CD4-positive, alpha-beta T cell treated with Interleukin-21 for 1 hour (primary cell): ENCODE measurements around the gene ZNF783.
"Not testable (repeated sequence)": the region's sequence is repeated elsewhere in the genome, so short reads cannot be mapped to it uniquely, and the experiment has no call there.

Experiments
- DNase-seq: peaks from one replicate; pipeline ENCODE4 v3.0.0-alpha.2; 2020

The ZNF783 gene

DNA sequence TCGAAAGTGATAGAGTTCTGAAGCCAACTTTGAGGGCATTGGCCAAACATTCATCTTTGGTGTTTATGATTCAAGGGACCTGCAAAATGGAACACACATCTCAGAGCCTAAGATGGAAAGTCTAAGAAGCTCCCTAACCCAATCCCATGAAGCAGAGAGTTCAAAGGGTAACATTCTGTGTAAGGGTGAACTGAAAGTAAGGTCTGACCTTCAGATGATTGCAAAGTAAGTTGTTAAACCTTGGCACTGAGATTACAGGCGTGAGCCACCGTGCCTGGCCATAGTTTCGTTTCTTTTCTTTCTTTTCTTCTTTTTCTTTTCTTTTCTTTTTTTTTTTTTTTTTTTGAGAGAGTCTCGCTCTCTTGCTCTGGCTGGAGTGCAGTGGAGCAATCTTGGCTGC lies 20.3 kb upstream of the ZNF783 start:
- no peak for DNase-seq

DNA sequence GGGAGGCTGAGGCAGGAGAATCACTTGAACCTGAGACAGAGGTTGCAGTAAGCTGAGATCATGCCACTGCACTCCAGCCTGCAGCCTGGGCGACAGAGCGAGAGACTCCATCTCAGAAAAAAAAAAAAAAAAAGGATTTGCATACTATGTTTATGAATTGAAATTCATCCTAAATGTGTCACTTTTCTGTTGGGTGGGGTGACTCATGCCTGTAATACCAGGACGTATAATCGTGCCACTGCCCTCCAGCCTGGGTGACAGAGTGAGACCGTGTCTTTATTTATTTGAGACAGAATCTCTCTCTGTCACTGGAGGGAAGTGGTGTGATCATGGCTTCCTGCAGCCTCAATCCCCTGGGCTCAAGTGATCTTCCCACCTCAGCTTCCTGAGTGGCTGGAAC lies 16.8 kb upstream of the ZNF783 start:
- DNase-seq, result no peak

- DNase-seq, result no peak
Measured at GRCh38 chr7:149245744-149246143, 16.3 kb upstream of the ZNF783 start.

GRCh38 chr7:149248777-149249176 lies 13.2 kb upstream of the ZNF783 start:
- DNase-seq, result no peak

DNA sequence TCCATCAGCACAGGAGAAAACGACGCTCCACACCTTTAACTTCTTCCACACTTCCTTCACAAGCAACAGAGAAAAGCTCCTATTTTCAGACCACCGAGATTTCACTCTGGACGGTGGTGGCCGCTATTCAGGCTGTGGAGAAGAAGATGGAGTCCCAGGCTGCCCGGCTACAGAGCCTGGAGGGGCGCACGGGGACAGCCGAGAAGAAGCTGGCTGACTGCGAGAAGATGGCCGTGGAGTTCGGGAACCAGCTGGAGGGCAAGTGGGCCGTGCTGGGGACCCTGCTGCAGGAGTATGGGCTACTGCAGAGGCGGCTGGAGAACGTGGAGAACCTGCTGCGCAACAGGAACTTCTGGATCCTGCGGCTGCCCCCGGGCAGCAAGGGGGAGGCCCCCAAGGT lies 11.8 kb upstream of the ZNF783 start:
- not testable (repeated sequence) for DNase-seq

GRCh38 chr7:149251518-149251917 lies 10.5 kb upstream of the ZNF783 start:
- not testable (repeated sequence) for DNase-seq

DNA sequence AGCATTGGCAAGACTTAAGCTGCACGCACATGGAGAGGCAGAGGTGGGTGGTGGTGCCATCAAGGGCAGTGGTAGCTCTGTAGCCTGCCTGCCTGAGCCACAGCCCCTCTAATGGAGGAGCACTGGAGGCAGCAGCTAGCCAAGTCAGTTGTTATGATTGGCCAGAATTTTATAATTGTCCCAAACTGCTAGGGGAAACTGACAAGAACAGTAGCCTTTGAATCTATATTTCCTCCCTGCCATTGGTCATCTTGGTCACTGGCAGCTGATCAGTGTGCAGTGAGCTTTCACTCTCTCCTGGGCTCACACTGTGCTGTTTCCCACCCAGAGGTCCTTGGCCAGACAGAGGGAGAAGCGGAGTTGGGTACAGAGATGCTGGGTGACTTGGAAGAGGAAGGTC lies 9.6 kb upstream of the ZNF783 start:
- no peak for DNase-seq

DNA sequence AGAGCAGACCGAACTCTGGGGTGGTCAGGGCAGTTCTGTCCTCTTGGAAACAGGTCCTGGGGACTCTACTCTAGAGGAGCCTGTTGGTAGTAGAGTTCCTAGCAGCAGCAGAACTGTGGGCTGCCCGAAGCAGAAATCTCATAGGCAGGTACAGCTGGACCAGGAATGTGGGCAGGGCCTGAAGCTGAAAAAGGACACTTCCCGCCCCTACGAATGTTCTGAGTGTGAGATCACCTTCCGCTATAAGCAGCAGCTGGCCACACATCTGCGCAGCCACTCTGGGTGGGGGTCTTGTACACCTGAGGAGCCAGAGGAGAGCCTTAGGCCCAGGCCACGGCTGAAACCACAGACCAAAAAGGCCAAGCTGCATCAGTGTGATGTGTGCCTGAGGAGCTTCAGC lies 8.3 kb upstream of the ZNF783 start:
- DNase-seq, result no peak

- DNase-seq, result no peak
Measured at GRCh38 chr7:149254181-149254858, 7.7 kb upstream of the ZNF783 start.

- DNase-seq, result no peak
Measured at GRCh38 chr7:149255174-149255573, 6.8 kb upstream of the ZNF783 start.

- DNase-seq, result no peak
Measured at GRCh38 chr7:149256568-149256967, 5.4 kb upstream of the ZNF783 start.

DNA sequence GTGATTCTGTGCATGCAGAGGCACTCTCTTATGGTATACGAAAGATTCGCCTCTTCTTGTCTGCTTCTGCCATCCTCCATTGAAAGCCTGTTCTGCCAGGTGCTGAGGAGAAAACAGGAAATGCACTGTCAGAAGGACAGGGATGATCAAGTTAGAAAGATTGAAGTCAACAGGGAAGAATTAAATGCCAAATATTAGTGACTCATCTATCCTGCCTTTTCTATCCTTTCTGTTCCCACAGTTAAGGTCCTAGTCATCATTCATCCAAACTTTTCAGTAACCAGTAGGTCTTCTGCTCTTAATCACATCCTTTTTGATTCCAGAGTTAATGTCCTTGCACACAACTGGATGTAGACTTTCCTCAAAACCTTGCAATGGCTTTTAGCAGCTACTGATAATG lies 4.8 kb upstream of the ZNF783 start:
- DNase-seq, result no peak

GRCh38 chr7:149261316-149261828 lies 624 bp upstream of the ZNF783 start:
- no peak for DNase-seq

GRCh38 chr7:149266451-149266850 lies 4.5 kb downstream of the ZNF783 start:
- no peak for DNase-seq

GRCh38 chr7:149267733-149268132 lies 5.7 kb downstream of the ZNF783 start:
- no peak for DNase-seq

DNA sequence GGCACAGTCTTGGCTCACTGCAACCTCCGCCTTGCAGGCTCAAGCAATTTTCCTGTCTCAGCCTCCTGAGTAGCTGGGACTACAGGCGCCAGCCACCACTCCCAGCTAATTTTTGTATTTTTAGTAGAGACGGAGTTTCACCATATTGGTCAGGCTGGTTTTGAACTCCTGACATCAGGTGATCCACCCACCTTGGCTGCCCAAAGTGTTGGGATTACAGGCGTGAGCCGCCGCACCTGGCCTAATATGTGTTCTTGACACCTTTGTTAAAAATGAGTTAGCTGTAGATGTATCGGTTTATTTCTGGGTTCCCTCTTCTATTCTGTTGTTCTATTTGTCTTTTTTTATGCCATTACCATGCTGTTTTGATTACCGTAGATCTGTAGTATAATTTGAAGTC lies 12.4 kb downstream of the ZNF783 start:
- DNase-seq, result not testable (repeated sequence)

- no peak for DNase-seq
Measured at GRCh38 chr7:149277871-149278270, 15.9 kb downstream of the ZNF783 start.

GRCh38 chr7:149278396-149278795 lies 16.4 kb downstream of the ZNF783 start:
- no peak for DNase-seq

DNA sequence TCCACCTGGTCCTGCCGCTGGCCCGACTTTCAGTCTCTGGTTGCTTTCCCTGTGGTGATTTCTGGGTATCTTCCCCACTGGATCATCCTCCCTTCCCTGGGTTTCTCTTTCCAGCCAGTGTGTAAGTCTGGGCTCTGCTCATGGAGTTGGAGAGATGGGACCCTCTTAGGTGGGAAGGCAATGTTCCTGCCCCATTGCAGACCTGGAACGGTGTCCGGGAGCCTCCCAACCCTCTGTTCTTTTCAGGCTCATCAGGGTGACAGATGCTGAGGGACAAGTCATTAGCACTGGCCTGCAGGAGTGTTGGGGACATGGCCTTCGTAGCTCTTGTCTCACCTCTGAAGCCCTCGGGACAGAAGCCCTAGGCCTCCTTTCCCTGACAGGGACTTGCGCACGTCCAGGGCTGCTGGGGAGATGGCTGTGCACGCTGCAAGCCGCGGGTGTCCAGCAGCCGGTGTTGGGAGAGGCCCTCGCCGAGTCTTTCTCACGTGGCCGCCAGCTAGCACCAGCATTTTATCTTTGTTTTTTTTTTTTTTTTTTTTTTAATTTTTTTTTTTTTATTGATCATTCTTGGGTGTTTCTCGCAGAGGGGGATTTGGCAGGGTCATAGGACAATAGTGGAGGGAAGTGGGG lies 17.2 kb downstream of the ZNF783 start:
- DNase-seq, result no peak

- no peak for DNase-seq
Measured at GRCh38 chr7:149280151-149280550, 18.2 kb downstream of the ZNF783 start.

- no peak for DNase-seq
Measured at GRCh38 chr7:149280661-149281507, 18.9 kb downstream of the ZNF783 start.

- no peak for DNase-seq
Measured at GRCh38 chr7:149281508-149282330, 19.7 kb downstream of the ZNF783 start.

DNA sequence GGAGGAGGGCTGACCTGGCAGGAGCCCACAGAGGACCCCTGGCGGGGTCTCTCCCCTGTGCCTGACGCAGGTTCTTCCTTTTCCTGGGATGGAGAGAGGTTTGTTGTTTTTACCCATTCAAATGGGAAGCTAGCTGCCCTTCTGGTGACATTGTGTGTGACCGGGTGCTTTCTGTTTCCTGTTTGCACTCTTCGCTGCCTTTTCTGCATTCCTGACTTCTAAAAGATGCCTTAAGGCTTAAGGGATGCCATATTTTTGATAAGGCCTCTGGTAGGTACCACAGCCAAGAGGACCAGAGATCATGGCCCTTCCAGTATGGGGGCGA lies 20.3 kb downstream of the ZNF783 start:
- DNase-seq, result no peak
